Measurements from ENCODE around the gene MAGI3. TPM values are rescaled to one million over a fixed set of nuclear protein-coding genes. Genes with fewer than 3 reads are reported as not detected.

The MAGI3 gene
- total and polyA plus RNA-seq, 2 of the 13 experiments (the other 11 are each of a cell fraction or from before 2014, with no cell fraction given), result 4.0 to 11.8 TPM

DNA sequence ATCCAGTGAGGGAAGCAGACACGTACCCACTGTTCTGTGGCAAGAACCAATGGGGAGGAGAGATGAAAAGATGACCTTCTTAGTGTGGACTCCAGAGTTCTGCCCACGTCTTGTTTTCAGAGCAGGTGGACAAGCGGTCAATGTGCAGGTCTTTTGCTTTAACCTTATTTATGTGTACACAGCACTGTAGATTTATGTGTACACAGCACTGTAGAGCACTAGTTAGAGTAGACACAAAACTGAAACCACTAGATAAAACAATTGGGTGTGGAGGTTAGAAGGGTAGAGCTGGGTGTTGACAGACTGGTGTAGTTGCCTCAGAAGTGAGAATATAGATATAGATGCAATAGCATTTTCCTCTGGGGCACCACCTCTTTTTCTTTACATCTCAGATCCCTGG, 150.0 kb downstream of the MAGI3 start:
- POLR2A ChIA-PET, result no interaction called here
- Histone ChIP-seq H3K36me3 (replicated peaks in 1 of 2; ENCODE audit: control insufficient read depth in 1 of 2, insufficient read depth in 2 of 2, low read length in 2 of 2) (no peaks in the 10 kb centered on the region; a peak in 1 of 5 replicates), H3K79me2 (ENCODE audit: insufficient read depth, low read length) (peaks cover 3% of the 10 kb centered on the region), H3K9me3 (ENCODE audit: low read length) (no peaks in the 10 kb centered on the region), H3K4me2 (ENCODE audit: low read depth, low read length) (peak overlapping the region; percentile 32), H2AFZ (ENCODE audit: low read length) (no peak overlapping the region), H3K9ac (ENCODE audit: insufficient read depth, low read depth, low read length) (no peak overlapping the region), H3K4me3 (replicated peaks in 1 of 3; ENCODE audit: insufficient read depth in 1 of 3, low read depth in 2 of 3, low read length in 3 of 3) (no peak overlapping the region), H4K20me1 (ENCODE audit: insufficient read depth, low read length) (no peaks in the 10 kb centered on the region), H3K27ac (ENCODE audit: extremely low read length, insufficient read depth, low read length) (peak overlapping the region; percentile 29), H3K4me1 (ENCODE audit: insufficient read depth, low read length) (peaks cover 21% of the 10 kb centered on the region), H3K27me3 (ENCODE audit: control insufficient read depth in 1 of 2, insufficient read depth in 2 of 2, low read length in 2 of 2) (no peaks in the 10 kb centered on the region)
- in situ Hi-C loops (cut with HindIII; ENCODE audit: extremely low pct_ligation_motif_present, low pct_unique_long_range_greater_than_20kb), result no loop called here
- peak; percentile 37 for DNase-seq (ENCODE audit: low spot score)
- peak; percentile 81 for ATAC-seq
- CTCF ChIA-PET (ENCODE audit: low intra/inter-chr PET ratio, low total read pairs), result no interaction called here
- BruUV-seq (replicated peaks), result no TSS peak
- intact Hi-C loops (cut with micrococcal nuclease; ENCODE audit: unreplicated experiment), result no loop called here
- FAIRE-seq, result no peak
- 33% methylated on average over 3 of the region's 3 CpGs for WGBS (ENCODE audit: low lambda C conversion rate)
- TF ChIP-seq CENPT (CRISPR knock-in tag; IDR thresholded peaks at IDR 0.05; ENCODE audit: low read depth) (no peak), DR1 (CRISPR knock-in tag; IDR thresholded peaks at IDR 0.05) (no peak), SOX5 (CRISPR knock-in tag; IDR thresholded peaks at IDR 0.05; ENCODE audit: borderline replicate concordance) (peak; percentile 33; the same call in 1 of the 2 replicates), ZNF782 (CRISPR knock-in tag; IDR thresholded peaks at IDR 0.05; ENCODE audit: borderline replicate concordance) (no peak), ELF1 (CRISPR knock-in tag; IDR thresholded peaks at IDR 0.05) (no peak), SALL2 (CRISPR knock-in tag; IDR thresholded peaks at IDR 0.05) (no peak), ZMYM4 (CRISPR knock-in tag; IDR thresholded peaks at IDR 0.05) (0 out of 2 replicates have a peak, but pooled peaks have one; percentile 51), ZNF552 (CRISPR knock-in tag; IDR thresholded peaks at IDR 0.05; ENCODE audit: borderline replicate concordance) (no peak), GATAD2A (CRISPR knock-in tag; IDR thresholded peaks at IDR 0.05) (0 out of 2 replicates have a peak, but pooled peaks have one; percentile 42), MAF1 (CRISPR knock-in tag; IDR thresholded peaks at IDR 0.05; ENCODE audit: borderline replicate concordance) (no peak), MEIS2 (CRISPR knock-in tag; IDR thresholded peaks at IDR 0.05) (no peak), ZNF230 (CRISPR knock-in tag; IDR thresholded peaks at IDR 0.05) (no peak)
- TF ChIP-seq, protein P1, sequence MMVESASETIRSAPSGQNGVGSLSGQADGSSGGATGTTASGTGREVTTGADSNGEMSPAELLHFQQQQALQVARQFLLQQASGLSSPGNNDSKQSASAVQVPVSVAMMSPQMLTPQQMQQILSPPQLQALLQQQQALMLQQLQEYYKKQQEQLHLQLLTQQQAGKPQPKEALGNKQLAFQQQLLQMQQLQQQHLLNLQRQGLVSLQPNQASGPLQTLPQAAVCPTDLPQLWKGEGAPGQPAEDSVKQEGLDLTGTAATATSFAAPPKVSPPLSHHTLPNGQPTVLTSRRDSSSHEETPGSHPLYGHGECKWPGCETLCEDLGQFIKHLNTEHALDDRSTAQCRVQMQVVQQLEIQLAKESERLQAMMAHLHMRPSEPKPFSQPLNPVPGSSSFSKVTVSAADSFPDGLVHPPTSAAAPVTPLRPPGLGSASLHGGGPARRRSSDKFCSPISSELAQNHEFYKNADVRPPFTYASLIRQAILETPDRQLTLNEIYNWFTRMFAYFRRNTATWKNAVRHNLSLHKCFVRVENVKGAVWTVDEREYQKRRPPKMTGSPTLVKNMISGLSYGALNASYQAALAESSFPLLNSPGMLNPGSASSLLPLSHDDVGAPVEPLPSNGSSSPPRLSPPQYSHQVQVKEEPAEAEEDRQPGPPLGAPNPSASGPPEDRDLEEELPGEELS (CRISPR knock-in tag; IDR thresholded peaks at IDR 0.05), result peak; percentile 40; the same call in 1 of the 2 replicates
- TF ChIP-seq, protein P2, sequence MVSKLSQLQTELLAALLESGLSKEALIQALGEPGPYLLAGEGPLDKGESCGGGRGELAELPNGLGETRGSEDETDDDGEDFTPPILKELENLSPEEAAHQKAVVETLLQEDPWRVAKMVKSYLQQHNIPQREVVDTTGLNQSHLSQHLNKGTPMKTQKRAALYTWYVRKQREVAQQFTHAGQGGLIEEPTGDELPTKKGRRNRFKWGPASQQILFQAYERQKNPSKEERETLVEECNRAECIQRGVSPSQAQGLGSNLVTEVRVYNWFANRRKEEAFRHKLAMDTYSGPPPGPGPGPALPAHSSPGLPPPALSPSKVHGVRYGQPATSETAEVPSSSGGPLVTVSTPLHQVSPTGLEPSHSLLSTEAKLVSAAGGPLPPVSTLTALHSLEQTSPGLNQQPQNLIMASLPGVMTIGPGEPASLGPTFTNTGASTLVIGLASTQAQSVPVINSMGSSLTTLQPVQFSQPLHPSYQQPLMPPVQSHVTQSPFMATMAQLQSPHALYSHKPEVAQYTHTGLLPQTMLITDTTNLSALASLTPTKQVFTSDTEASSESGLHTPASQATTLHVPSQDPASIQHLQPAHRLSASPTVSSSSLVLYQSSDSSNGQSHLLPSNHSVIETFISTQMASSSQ (IDR thresholded peaks at IDR 0.05; ENCODE audit: low read depth), result no peak
- TF ChIP-seq, protein P2 (CRISPR knock-in tag; IDR thresholded peaks at IDR 0.05; ENCODE audit: borderline replicate concordance), result no peak
- TF ChIP-seq, protein P3, sequence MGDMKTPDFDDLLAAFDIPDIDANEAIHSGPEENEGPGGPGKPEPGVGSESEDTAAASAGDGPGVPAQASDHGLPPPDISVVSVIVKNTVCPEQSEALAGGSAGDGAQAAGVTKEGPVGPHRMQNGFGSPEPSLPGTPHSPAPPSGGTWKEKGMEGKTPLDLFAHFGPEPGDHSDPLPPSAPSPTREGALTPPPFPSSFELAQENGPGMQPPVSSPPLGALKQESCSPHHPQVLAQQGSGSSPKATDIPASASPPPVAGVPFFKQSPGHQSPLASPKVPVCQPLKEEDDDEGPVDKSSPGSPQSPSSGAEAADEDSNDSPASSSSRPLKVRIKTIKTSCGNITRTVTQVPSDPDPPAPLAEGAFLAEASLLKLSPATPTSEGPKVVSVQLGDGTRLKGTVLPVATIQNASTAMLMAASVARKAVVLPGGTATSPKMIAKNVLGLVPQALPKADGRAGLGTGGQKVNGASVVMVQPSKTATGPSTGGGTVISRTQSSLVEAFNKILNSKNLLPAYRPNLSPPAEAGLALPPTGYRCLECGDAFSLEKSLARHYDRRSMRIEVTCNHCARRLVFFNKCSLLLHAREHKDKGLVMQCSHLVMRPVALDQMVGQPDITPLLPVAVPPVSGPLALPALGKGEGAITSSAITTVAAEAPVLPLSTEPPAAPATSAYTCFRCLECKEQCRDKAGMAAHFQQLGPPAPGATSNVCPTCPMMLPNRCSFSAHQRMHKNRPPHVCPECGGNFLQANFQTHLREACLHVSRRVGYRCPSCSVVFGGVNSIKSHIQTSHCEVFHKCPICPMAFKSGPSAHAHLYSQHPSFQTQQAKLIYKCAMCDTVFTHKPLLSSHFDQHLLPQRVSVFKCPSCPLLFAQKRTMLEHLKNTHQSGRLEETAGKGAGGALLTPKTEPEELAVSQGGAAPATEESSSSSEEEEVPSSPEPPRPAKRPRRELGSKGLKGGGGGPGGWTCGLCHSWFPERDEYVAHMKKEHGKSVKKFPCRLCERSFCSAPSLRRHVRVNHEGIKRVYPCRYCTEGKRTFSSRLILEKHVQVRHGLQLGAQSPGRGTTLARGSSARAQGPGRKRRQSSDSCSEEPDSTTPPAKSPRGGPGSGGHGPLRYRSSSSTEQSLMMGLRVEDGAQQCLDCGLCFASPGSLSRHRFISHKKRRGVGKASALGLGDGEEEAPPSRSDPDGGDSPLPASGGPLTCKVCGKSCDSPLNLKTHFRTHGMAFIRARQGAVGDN (CRISPR knock-in tag; IDR thresholded peaks at IDR 0.05), result no peak
